ENCODE results near the gene WBP2NL.
"Not testable (repeated sequence)": the region's sequence is repeated elsewhere in the genome, so short reads cannot be mapped to it uniquely, and the experiment has no call there.

The WBP2NL gene

DNA sequence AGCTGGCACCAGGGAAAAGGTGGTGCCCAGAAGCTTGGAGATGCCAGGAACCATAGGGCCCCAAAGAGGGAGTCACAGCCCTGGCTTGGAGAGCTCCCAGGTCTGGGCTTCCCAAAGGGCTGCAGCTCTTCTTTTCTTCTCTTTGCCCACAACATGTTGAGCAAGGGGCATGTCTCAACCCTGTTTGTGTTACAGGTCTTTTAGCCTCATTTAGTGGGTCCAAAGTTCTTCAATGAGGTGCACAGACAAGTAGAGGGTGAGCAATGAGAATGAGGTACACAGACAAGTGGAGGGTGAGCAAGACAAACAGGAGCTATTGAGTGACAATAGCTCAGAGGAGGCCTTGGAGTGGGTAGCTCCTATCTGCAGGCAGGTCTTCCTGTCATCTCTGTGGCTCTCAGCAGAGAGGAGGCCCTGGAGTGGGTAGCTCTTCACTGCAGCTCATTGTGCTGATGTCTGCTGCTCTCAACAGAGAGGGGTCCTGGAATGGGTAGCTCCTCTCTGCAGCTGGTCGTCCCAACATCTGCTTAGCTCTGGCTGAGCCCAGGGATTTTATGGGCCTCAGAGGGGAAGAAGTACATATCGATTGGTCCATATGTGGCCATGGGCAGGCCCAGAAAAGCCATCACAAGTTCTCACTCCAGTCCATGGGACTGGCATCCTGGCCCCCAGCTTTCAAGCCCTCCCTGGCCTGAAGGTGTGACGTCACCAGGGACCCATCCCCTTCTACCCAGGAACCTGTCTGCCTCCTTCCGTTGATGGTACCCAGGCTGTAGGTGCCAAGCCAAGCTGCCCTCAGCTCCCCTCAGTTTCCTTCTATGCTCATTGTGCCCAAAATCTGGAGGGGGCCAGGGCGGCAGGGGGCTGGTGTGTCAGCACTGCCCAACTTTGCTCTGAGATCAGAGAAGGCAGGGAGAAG is 34.9 kb downstream of the WBP2NL start:
- no peak for DNase-seq (ENCODE audit: low read depth)

DNA sequence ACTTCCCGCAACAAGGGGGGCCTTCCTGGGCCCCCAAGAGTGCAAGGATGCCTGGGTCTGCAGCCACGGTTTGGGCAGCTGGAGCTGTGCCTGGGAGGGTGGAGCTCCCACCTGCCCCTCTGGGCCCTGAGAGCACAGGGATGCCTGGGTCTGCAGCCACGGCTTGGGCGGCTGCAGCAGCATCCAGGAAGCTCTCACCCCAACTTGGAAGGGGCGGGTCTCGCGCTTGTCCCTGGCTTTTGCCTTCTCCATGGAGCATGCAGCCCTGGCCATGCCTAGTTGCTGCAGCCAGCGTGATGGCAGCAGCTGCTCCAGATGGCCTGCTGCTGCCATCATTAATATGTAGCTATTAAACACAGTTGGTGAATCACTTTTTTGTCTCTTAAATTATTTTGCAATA is 36.7 kb downstream of the WBP2NL start:
- DNase-seq (ENCODE audit: low read depth): no peak

DNA sequence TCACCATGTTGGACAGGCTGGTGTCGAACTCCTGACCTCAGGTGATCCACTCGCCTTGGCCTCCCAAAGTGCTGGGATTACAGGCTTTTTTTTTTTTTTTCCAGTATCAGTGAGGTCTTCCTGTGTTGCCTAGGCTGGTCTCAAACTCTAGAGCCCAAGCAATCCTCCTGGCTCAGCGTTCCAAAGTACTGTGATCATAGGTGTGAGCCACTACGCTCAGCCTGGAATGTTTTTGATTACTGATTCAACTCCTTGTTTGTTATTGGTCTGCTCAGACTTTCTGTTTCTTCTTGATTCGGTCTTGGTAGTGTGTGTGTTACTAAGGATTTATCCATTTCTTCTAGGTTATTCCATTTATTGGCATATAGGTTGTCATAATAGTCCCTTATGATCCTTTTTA is 40.7 kb downstream of the WBP2NL start:
- no peak for DNase-seq (ENCODE audit: low read depth)

DNA sequence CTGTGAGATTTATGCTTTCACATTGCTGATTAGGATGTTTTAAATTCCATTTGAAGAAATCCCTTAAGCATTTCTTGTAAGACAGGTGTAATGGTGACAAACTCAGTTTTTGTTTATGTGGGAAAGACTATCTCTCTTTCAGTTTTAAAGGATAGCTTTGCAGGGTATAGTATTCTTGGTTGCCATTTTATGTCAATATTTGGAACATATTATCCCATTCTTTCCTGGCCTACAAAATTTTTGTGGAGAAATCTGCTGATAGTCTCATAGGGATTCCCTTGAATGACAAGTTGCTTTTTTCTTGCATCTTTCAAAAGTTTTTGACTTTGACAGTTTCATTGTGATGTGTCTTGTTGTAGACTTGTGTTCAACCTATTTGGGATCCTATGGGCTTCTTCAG is 43.2 kb downstream of the WBP2NL start:
- DNase-seq (ENCODE audit: low read depth): no peak

DNA sequence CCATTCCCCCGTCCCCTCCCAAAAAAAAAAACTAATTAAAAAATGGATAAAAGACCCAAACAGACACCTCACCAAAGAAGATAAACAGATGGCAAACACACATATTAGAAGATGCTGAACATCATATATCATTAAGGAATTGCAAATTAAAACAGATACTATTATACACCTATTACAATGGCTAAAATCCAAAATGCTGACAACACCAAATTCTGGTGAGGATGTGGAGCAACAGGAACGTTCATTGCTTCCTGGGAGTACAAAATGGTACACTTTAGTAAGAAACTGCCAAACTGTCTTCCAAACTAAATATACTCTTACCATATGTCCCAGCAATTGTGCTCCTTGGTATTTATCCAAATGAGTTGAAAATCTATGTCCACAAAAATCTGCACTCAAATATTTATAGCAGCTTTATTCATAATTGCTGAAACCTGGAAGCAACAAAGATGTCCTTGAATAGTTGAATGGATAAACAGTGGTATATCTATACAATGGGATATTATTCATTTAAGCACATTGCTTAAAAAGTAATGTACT is 52.1 kb downstream of the WBP2NL start:
- DNase-seq (ENCODE audit: low read depth): no peak

DNA sequence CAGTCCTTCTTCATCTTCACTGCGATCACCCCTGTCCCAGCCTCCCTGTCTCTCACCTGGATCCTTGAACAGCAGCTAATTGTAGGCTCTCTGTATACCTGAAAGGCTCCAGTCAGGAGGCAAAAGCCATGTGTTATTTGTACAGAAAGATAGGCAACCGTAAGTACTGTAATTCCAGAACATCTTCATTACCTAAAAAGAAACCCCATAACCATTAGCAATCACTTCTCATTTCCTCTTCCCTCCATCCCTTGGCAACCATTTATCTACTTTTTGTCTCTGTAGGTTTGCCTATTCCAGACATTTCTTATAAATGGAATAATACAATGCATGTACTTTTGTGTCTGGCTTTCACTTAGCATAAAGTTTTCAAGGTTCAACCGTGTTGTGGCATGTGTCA is 54.2 kb downstream of the WBP2NL start:
- DNase-seq (ENCODE audit: low read depth): no peak

DNA sequence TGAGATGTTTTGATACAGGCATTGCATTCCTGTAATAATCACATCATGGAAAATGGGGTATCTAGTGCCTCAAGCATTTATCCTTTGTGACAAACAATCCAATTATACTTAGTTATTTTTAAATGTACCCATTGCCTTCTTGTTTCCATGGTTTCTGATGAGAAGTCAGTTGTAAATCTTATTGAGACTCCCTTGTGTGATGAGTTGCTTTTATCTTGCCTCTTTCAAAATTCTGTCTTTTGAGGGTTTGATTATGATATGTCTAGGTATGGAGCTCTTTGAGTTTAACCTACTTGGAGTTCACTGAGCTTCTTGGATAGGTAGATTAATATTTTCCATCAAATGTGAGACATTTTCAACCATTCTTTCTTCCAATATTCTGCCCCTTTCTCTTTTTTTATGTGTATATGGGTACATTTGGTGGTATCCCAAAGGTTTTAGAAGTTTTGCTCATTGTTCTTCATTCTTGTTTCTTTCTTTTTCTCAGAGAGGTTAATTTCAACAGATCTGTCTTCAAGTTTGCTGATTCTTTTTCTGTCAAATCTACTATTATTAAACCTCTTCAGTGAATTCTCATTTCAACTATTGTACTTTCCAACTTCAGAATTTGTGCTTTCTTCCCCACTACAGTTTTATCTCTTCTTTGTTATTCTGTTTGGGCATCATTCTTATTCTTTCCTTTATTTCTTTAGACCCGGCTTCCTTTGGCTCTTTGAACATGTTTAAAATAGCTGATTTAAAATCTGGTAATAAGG is 58.3 kb downstream of the WBP2NL start:
- no peak for DNase-seq (ENCODE audit: low read depth)

DNA sequence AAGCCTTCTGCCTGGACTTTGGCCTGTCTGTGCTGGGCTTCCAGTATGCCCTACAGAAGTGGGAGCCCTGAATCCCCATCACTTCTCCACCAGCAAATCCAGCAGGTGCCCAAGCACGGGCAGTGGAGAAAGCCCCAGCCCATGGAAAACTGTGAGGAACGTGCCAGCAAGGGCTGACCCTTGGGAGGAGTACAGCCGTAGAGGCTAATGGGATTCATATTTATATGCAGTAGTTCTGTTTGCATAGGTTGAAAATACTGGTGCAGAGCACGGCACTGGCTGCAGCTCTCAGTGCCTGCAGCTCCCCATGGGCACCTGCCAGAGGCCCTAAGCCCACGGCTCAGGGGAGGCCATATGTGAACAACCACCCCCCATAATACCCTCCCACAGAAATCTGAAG is 61.9 kb downstream of the WBP2NL start:
- DNase-seq (ENCODE audit: low read depth): no peak

DNA sequence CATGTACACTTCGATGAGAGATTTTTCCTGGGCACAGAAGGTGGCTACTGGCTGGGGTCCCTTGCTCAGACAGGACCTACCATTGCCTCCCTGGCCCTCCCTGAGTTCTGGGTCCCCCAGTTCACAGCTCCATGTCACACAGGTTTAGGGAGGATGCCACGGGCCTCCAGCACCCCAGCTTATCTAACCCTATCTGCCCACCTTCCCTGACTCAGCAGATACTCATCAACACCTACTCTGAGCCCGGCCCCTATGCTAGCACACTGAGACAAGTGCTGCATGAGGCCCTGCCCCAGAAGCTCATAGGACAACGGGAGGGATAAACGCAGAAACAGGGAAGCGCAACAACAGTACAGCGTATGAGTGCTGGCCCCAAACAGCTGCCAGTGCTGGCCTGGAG is 62.5 kb downstream of the WBP2NL start:
- no peak for DNase-seq (ENCODE audit: low read depth)

DNA sequence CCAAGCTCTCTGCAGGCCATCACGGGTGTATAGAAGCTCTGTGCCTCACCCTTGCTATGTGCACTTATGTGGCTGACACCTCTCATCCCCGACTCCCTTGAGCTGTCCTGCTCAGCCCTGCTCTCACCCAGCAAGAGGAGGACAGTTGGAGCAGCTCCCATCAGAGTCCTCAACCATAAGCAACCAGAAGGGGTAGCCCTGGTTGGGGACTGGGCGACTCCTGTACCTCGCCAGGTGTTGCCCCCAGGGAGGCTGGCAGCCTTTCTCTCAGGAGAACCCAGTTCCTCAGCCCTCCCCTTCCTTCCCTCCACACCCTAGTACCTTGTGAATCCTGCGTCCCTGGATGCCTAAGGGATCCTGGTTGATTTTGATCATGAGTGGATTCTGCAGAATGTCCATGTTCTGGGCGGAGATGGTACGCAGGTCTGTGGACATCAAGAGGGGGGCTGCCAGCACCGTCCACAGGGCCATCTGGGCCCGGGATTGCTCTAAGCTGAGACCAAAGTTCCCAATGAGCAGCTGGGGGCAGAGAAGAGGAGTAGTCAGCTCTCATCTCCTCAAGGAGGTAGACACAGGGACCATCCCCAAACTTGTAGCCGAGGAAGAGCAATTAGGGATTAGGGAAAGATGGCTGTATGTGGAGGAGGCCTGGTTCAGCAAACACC is 64.0 kb downstream of the WBP2NL start:
- no peak for DNase-seq (ENCODE audit: low read depth)

DNA sequence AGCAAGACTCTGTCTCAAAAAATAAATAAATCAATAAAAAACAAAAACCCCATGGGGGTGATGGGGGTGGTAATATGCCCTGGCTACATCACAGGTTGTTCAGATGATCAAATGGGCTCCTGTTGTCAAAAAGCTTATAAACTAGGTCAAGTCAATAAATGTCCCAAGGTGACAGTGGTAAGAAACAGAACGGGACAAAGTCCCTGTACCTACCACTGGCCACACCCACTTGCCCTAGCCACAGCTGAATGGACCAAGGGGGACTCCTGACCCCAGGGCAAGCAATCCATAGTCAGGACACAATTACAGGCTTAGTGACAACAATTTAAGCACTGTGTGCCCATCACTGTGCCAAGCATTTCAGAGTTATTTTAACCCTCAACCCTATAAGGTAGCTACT is 66.0 kb downstream of the WBP2NL start:
- no peak for DNase-seq (ENCODE audit: low read depth)

DNA sequence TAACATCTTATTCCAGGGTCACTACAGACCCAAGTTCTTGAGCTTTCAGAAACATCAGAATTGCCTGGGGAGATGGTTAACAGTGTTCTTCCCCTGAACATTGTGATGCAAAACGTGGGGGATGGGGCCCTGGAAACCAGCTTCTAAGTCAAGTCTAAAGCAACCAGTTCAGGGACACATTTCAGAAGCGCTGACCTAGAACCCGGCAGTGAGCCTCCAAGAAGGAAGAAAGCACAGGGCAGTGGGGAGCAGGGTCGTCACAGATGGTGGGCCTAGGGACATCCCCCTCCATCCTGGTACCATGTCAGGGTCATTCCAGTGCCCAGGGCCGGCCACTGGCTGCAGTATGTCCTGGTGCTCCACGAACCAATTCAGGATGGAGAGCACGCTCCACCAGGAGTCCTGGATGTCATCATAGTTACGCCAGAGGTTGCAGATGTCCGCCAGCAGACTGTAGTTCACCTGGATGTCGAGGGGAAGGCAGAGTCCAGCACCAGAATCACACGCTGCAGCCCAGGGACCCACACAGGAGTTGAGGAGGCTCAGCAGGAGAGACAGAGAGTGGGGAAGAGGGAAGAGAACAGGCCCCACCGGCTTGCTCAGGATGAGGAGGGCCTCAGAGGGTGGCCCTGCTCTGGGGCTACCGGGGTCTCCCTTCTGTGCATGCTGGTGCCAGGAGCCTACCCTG is 67.0 kb downstream of the WBP2NL start:
- no peak for DNase-seq (ENCODE audit: low read depth)

DNA sequence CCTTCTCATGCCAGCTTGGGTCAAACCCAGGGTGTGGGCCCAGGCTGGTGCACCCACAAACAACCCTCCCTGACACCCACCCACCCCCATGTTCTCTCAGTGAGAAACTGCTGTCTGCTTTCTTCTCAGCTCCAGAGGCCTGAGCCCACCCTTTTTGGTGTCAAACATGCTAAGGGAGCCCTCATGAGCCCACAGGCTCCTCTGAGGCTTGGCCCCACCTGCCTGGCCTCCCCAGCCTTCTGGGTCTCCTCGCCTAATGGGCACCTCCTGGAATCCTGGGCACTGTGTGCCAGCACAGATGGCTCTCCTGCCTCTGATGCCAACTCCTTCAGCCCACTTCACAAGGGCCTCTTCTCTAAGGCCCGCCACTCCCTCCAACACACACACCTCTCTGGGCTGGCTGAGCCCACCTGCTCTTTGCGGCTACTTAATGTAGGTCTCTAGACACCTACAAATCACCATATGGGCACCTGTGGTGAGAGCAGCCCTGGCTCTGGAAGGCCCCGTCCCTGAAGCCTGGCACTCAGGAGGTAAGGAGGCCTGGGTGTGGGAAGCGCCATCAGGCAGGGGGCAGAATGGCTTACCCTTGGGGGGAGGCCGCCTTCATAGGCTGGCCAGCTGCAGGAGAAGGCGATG is 67.7 kb downstream of the WBP2NL start:
- no peak for DNase-seq (ENCODE audit: low read depth)

DNA sequence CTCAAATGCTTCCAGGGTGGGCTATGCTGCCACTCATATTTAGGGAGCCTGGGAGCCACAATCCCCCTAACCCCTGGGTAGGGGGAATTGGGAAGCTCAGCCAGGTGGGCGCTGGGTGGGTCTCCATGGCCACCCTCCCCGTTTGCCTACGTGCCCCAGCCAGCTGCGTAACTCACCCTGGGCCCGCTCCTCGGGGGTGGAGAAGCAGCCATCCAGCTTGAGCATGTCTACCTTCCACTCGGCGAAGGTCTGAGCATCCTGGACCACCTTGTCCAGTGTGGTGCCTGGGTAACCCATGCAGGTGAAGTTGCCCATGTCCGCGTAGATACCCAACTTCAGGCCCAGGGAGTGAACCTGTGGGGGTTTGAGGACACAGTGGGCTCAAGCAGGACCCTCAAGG is 68.3 kb downstream of the WBP2NL start:
- DNase-seq (ENCODE audit: low read depth): no peak

DNA sequence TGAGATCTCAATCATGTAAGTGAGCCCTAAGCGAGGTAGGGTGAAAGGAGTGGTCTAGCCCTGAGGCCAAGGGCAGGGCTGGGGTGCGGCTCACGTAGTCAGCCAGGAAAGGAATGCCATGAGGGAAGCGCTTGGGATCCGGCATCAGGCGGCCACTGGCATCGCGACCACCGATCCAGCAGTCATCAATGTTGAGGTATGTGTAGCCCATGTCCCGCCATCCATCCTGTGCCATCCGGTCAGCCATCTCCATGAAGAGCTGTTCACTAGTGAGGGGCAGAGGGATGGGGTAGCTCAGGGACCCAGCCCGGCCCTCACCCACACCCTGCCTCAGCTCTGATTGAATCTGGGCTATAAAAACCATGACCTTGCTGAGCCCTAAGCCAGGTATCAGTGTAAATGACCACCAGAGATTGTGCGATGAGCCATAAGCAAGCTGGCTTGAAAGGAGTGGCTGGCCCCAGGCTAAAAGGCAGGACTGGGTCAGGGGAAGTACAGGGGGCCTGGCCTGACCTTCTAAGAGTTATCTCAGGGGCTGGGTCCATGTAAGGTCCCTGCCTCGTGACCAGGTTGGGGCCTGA is 69.2 kb downstream of the WBP2NL start:
- DNase-seq (ENCODE audit: low read depth): no peak

DNA sequence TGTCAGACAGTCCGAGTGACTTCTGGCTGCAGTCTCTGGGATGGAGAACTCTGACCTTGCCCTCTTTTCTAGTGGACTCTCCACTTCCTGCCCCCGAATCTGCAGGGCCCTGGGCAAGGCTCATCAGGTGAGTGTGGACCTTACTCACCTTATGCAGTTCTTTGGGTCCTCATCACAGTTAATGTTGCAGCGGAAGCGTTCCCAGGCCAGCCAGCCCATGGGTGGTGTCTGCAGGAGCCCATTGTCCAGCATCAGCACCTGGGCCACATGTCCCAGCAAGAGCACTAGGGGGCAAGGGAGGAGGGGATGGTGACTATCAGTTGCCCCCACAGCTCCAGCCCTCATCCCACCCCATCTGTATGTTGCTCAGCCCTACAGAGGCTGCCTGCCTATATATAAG is 69.7 kb downstream of the WBP2NL start:
- no peak for DNase-seq (ENCODE audit: low read depth)

DNA sequence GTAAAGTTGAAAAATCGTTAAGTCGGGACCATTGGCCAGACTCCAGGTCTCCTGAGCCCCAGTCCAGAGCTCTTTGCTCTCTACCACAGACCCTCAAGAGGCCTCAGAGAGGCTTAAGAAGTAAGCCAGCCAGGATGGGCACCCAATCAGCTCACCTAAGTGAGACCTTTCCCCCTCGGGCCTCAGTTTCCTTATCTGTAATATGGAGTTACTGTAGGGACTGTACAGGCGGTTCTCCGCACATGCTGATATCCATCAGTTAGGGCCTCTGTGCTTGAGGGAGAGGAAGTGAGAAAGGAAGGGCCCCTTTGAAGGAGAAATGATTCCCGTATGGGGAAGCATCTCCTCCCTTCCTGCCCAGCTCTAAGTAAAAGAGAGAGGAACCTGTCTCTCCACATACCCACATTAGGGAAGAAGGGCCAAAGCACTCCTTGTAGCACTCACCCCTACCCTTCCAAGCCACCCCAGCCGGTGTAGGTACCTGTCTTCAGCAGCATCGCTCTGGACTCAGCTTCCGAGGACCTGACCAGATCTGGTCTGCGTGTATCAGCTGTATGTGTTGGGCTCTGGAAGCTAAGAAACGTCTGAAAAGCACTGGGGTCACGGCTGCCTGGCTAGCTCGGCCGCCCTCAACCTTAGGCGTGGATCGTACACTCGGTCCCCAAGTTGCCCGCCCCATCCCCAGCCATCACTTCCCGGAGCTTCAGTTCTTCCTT is 71.4 kb downstream of the WBP2NL start:
- no peak for DNase-seq (ENCODE audit: low read depth)

DNA sequence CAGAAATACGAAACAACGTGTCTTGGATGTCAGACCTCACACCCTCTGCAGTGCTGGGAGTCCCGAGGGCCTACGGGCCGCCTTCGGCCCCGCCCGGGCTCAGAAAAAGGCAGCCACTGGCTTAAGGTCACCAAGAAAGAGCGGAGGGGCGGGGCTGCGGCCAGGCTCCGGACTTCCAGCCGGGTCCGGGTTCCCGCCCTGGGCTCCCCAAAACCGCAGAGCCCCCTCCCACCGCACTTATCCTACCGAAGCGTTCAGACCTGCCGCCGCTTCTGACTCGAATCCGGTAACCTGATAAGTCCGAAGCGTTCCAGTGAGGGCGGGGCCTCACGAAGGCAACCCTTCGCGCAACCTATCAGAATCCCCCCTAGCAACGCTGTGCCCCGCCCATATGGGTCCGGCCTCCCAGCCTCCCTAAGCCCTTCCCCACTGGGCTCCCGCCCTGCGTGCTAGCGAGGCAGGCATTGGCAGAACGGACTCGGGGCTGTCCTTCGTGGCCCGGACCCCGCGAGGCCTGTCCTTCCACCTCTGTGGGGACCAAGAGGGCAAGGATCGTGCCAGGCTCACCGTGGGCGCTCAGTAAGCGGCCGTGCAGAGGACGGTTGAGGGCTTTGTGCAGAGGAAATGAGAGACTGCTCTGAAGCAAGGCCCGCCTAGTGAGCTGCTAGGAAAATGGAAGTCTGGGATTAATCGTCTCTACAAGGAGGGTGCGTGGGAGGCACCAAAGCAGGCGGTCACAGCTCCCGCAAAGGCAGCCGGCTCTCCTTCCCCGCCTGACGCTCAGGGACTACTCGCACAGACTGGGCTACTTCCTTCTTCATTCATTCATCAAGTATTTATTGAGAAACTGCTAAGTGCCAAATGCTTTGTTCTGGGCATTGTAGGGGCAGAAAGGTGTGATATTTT is 72.2 kb downstream of the WBP2NL start, which contains the start of gene NAGA:
Gene NAGA (minus strand): TSS at position 296 of the 906 bp plus-strand sequence. CDS start 515 bp downstream, outside the sequence.
- peak; percentile 88 for DNase-seq (ENCODE audit: low read depth)

DNA sequence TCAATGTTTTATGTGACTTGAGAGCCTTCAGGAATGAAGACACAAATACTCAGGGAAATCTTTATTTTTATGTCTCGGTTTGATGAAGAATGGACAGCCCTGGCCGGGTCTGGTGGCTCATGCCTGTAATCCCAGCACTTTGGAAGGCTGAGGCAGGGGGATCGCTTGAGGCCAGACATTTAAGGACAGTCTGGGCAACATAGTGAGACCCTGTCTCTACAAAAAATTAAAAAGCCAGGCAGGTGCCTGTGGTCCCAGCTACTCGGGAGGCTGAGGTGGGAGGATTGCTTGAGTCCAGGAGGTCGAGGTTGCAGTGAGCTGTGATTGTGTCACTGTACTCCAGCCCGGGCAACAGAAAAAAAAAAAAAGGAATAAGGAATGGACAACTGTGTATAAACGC is 72.9 kb downstream of the WBP2NL start:
- DNase-seq (ENCODE audit: low read depth): not testable (repeated sequence)

Measured in T follicular helper cell (primary cell).